Mononuclear cell (primary cell): ENCODE results near the gene VPS37C. TPM values are rescaled to one million over a fixed set of nuclear protein-coding genes. Genes with fewer than 3 reads are reported as not detected.
A peak's percentile ranks its signal among the peaks of the same experiment; 100 is the strongest.
"Not testable (repeated sequence)": the region's sequence is repeated elsewhere in the genome, so short reads cannot be mapped to it uniquely, and the experiment has no call there.

Experiments used
- H3K27me3 ChIP-seq: 2 replicates; pipeline ENCODE4 v1.6.0; 2011; ENCODE audit warnings: low read length, control low read depth; ENCODE audit not compliant: insufficient read depth
- H3K4me1 ChIP-seq: 2 replicates; pipeline ENCODE4 v1.5.1; 2011; ENCODE audit warnings: mild to moderate bottlenecking, low read length, control low read depth; ENCODE audit not compliant: insufficient read depth
- H3K4me3 ChIP-seq: 2 replicates; pipeline ENCODE4 v1.5.1; 2011; ENCODE audit warnings: mild to moderate bottlenecking, low read length, moderate library complexity
- H3K9me3 ChIP-seq: 2 replicates; pipeline ENCODE4 v1.5.1; 2011; ENCODE audit warnings: low read depth, mild to moderate bottlenecking, control low read depth, low read length
- total RNA-seq: library from RNA; depleted of rRNA; stranded (reverse); fragments of >200 nt; gene quantifications from one replicate; pipeline ENCODE4 v1.2.3, GENCODE V29; 2012

The VPS37C gene
- total RNA-seq, 1 donor, result 5.5 TPM

GRCh38 chr11:61111786-61112517 lies 49.3 kb downstream of the VPS37C start:
- no peaks in the 10 kb centered on the region for H3K27me3 ChIP-seq
- H3K4me1 ChIP-seq, result peaks cover 72% of the 10 kb centered on the region
- H3K4me3 ChIP-seq, result no peak overlapping the region
- no peaks in the 10 kb centered on the region for H3K9me3 ChIP-seq

GRCh38 chr11:61111050-61111435 lies 50.2 kb downstream of the VPS37C start:
- H3K9me3 ChIP-seq, result no peaks in the 10 kb centered on the region
- H3K4me1 ChIP-seq, result peaks cover 81% of the 10 kb centered on the region
- no peaks in the 10 kb centered on the region for H3K27me3 ChIP-seq
- H3K4me3 ChIP-seq, result no peak overlapping the region

- no peak overlapping the region for H3K4me3 ChIP-seq
- H3K4me1 ChIP-seq, result peaks cover 76% of the 10 kb centered on the region
- no peaks in the 10 kb centered on the region for H3K27me3 ChIP-seq
- no peaks in the 10 kb centered on the region for H3K9me3 ChIP-seq
These were observed 50.8 kb downstream of the VPS37C start for GRCh38 chr11:61110255-61111049.

GRCh38 chr11:61109671-61110070 lies 51.6 kb downstream of the VPS37C start:
- Histone ChIP-seq H3K4me3 (no peak overlapping the region), H3K9me3 (no peaks in the 10 kb centered on the region), H3K27me3 (no peaks in the 10 kb centered on the region), H3K4me1 (peaks cover 73% of the 10 kb centered on the region)

GRCh38 chr11:61108847-61109585 lies 52.2 kb downstream of the VPS37C start:
- no peak overlapping the region for H3K4me3 ChIP-seq
- no peaks in the 10 kb centered on the region for H3K9me3 ChIP-seq
- no peaks in the 10 kb centered on the region for H3K27me3 ChIP-seq
- H3K4me1 ChIP-seq, result peaks cover 71% of the 10 kb centered on the region

GRCh38 chr11:61107888-61108287 lies 53.3 kb downstream of the VPS37C start:
- H3K27me3 ChIP-seq, result no peaks in the 10 kb centered on the region
- H3K9me3 ChIP-seq, result no peaks in the 10 kb centered on the region
- peaks cover 65% of the 10 kb centered on the region for H3K4me1 ChIP-seq
- no peak overlapping the region for H3K4me3 ChIP-seq

- H3K9me3 ChIP-seq, result no peaks in the 10 kb centered on the region
- H3K27me3 ChIP-seq, result no peaks in the 10 kb centered on the region
- H3K4me1 ChIP-seq, result peaks cover 58% of the 10 kb centered on the region
- no peak overlapping the region for H3K4me3 ChIP-seq
These were observed 54.2 kb downstream of the VPS37C start for GRCh38 chr11:61106894-61107470.

GRCh38 chr11:61106296-61106695 lies 54.9 kb downstream of the VPS37C start:
- no peak overlapping the region for H3K4me3 ChIP-seq
- H3K27me3 ChIP-seq, result no peaks in the 10 kb centered on the region
- peaks cover 57% of the 10 kb centered on the region for H3K4me1 ChIP-seq
- H3K9me3 ChIP-seq, result no peaks in the 10 kb centered on the region

GRCh38 chr11:61104963-61105362 lies 56.3 kb downstream of the VPS37C start:
- Histone ChIP-seq H3K27me3 (no peaks in the 10 kb centered on the region), H3K4me1 (peaks cover 45% of the 10 kb centered on the region), H3K4me3 (peak overlapping the region; percentile 61), H3K9me3 (no peaks in the 10 kb centered on the region)

GRCh38 chr11:61103851-61104423 lies 57.3 kb downstream of the VPS37C start:
- Histone ChIP-seq H3K4me1 (peaks cover 43% of the 10 kb centered on the region), H3K4me3 (peak overlapping the region; percentile 61)

GRCh38 chr11:61102667-61103571 lies 58.3 kb downstream of the VPS37C start:
- no peaks in the 10 kb centered on the region for H3K27me3 ChIP-seq
- H3K4me3 ChIP-seq, result peak overlapping the region; percentile 61
- H3K9me3 ChIP-seq, result no peaks in the 10 kb centered on the region
- peaks cover 42% of the 10 kb centered on the region for H3K4me1 ChIP-seq

More at GRCh38 chr11:61103851-61104423, 57.3 kb downstream of the VPS37C start:
- no peaks in the 10 kb centered on the region for H3K27me3 ChIP-seq
- no peaks in the 10 kb centered on the region for H3K9me3 ChIP-seq

GRCh38 chr11:61098778-61099177 lies 62.4 kb downstream of the VPS37C start:
- H3K9me3 ChIP-seq, result no peaks in the 10 kb centered on the region
- no peaks in the 10 kb centered on the region for H3K27me3 ChIP-seq
- H3K4me3 ChIP-seq, result no peak overlapping the region
- peaks cover 38% of the 10 kb centered on the region for H3K4me1 ChIP-seq

- not testable (repeated sequence) for H3K4me3 ChIP-seq, H3K27me3 ChIP-seq, H3K9me3 ChIP-seq
- peaks cover 43% of the 10 kb centered on the region for H3K4me1 ChIP-seq
These were observed 63.0 kb downstream of the VPS37C start for GRCh38 chr11:61098261-61098660.

- Histone ChIP-seq H3K9me3 (no peaks in the 10 kb centered on the region), H3K4me3 (no peak overlapping the region), H3K27me3 (no peaks in the 10 kb centered on the region), H3K4me1 (peaks cover 60% of the 10 kb centered on the region)
These were observed 66.2 kb downstream of the VPS37C start for GRCh38 chr11:61095021-61095420.
